Adrenal gland (tissue), 12 donors: ENCODE measurements around the gene SLC41A2. TPM values are rescaled to one million over a fixed set of nuclear protein-coding genes. Genes with fewer than 3 reads are reported as not detected.
A peak's percentile ranks its signal among the peaks of the same experiment; 100 is the strongest.

Experiments
- DNase-seq, 7 donors: peaks; one replicate each; pipeline ENCODE4 v3.0.0-alpha.2; 2019 to 2020
- H3K27ac ChIP-seq, 5 donors: fragments of 200-600 bp; sonication (generic) in 4 of 5; 1 replicate in 3 of 5; 2 replicates in 2 of 5; pipeline versions ENCODE4 v1.5.1 to v1.8.0; 2016 to 2020; ENCODE audit warnings: mild to moderate bottlenecking in 1 of 5
- H3K27me3 ChIP-seq: fragments of 200-600 bp; 2 replicates; pipeline ENCODE4 v1.8.0; 2021
- H3K36me3 ChIP-seq, 2 donors: fragments of 200-600 bp; replicated peaks in 1 of 2; 1 replicate in 1 of 2; 2 replicates in 1 of 2; pipeline versions ENCODE4 v1.5.1 to v1.8.0; 2018 to 2022
- H3K4me1 ChIP-seq, 2 donors: fragments of 200-600 bp; replicated peaks in 1 of 2; 1 replicate in 1 of 2; 2 replicates in 1 of 2; pipeline versions ENCODE4 v1.5.1 to v1.8.0; 2018 to 2021
- H3K4me3 ChIP-seq, 4 donors: fragments of 200-600 bp; sonication (generic) in 3 of 4; one replicate each; pipeline ENCODE4 v1.5.1; 2016 to 2018
- H3K9me3 ChIP-seq, 3 donors: fragments of 200-600 bp; sonication (generic) in 1 of 3; replicated peaks in 1 of 3; 1 replicate in 2 of 3; 2 replicates in 1 of 3; pipeline versions ENCODE4 v1.5.1 to v1.8.0; 2016 to 2021
- CTCF ChIP-seq, 6 experiments: fragments of 450-650 bp in 4 of 6; fragments of 200-600 bp in 2 of 6; sonication (generic) in 1 of 6; IDR thresholded peaks; 1 replicate in 5 of 6; 2 replicates in 1 of 6; pipeline versions ENCODE4 v1.5.1 to v1.8.0; 2016 to 2021; ENCODE audit warnings: antibody characterized with exemption in 6 of 6, mild to moderate bottlenecking in 2 of 6, moderate library complexity in 1 of 6
- POLR2A ChIP-seq, 2 donors: fragments of 450-650 bp; IDR thresholded peaks; one replicate each; pipeline ENCODE4 v1.6.1; 2017; ENCODE audit warnings: antibody characterized with exemption in 2 of 2, mild to moderate bottlenecking in 2 of 2, moderate library complexity in 1 of 2
- WGBS, 4 donors: extraction: QIAGEN DNeasy Blood & Tissue Kit in 2 of 4; methylation state at CpG; one replicate each; pipeline versions ENCODE4 v1.1.5 to v1.1.7; 2013 to 2017; 5-methylcytosine and 5-hydroxymethylcytosine counted together
- intact Hi-C, 2 donors: fragments of 100-400 bp; cut with DNase I; formaldehyde crosslinking; loops; one replicate each; pipeline versions ENCODE4 v1.14.1 to v1.15.0; 2022 to 2023
- polyA plus RNA-seq, 3 donors: library from polyadenylated mRNA; stranded (reverse); fragments of 200-250 nt in 2 of 3; fragments of 350-450 nt in 1 of 3; fragmentation: Illumina TruSeq in 1 of 3; extraction: RNeasy Lipid Tissue Mini Kit (QIAGEN cat#74804) in 1 of 3; gene quantifications; one replicate each; pipeline ENCODE4 v1.2.3, GENCODE V29; 2013 to 2014
- total RNA-seq, 9 donors: library from RNA; depleted of rRNA in 4 of 9; stranded (reverse); fragments of >200 nt in 4 of 9; fragments of 120-200 nt in 1 of 9; fragmentation: NEBNext Ultra II Directional in 1 of 9; extraction: Animal tissue kit (Norgen Biotek cat#: 25700) in 1 of 9; gene quantifications; one replicate each; pipeline versions ENCODE4 v1.1.0 to v1.2.4, GENCODE V29; 2013 to 2023
- donor health status: healthy with polysubstance abuse.
- donor health status: Bipolar disorder and iron deficiency.
- donor health status: DM: yes; HTN: yes; CAD: no.
- donor health status: DM: no; HTN: no; CAD: no.
- donor health status: DM: no; HTN: no; CAD: no.
- donor health status: DM: yes; HTN: yes; CAD: no.

The SLC41A2 gene
- total and polyA plus RNA-seq, 12 donors: 3.0 to 54.7 (median 35.4) TPM

- H3K9me3 ChIP-seq: no peaks in the 10 kb centered on the region
- H3K4me1 ChIP-seq: peaks cover 8 to 9% of the 10 kb centered on the region in 2 donors
- H3K27ac ChIP-seq: no peak overlapping the region
- intact Hi-C loops: no loop called here
- WGBS, 4 donors: 76 to 78% (median 77%) methylated on average over 8 of the region's 8 CpGs
- no peaks in the 10 kb centered on the region for H3K27me3 ChIP-seq
- no peak for TF ChIP-seq CTCF (IDR thresholded peaks at IDR 0.05)
- no peak for TF ChIP-seq POLR2A (IDR thresholded peaks at IDR 0.05)
- no peaks in the 10 kb centered on the region for H3K36me3 ChIP-seq
- H3K4me3 ChIP-seq: no peak overlapping the region
- no peak for DNase-seq
Observed at GRCh38 chr12:104964167-104964855, 6.2 kb upstream of the SLC41A2 start.

DNA sequence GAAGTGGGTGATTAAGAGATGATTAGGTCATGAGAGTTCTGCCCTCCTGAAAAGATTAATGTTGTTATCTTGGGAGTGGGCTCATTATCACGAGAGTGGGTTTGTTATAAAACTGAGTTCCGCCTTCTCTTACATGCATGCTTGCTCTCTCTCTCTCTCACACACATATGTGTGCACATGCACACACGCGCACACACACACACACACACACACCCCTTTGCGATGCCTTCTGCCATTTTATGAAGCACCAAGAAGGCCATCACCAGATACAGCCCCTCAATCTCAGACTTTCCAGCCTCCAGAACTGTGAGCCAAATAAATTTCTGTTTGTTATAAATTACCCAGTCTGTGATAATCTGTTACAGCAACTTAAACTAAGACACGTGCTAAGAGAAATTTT, 5.7 kb upstream of the SLC41A2 start:
- intact Hi-C loops: no loop called here
- 57 to 84% (median 76%) methylated on average over 6 of the region's 6 CpGs for WGBS, 4 donors
- Histone ChIP-seq H3K36me3 (no peaks in the 10 kb centered on the region), H3K4me1 (peaks cover 14% of the 10 kb centered on the region in 2 donors), H3K9me3 (no peaks in the 10 kb centered on the region), H3K27ac (no peak overlapping the region), H3K27me3 (no peaks in the 10 kb centered on the region), H3K4me3 (no peak overlapping the region)
- no peak for DNase-seq
- no peak for TF ChIP-seq POLR2A (IDR thresholded peaks at IDR 0.05)
- no peak for TF ChIP-seq CTCF (IDR thresholded peaks at IDR 0.05)

- Histone ChIP-seq H3K4me3 (no peak overlapping the region), H3K27ac (peak overlapping the region in 3 of 5 donors; percentile 81 to 93 (median 89)), H3K27me3 (no peaks in the 10 kb centered on the region), H3K4me1 (peaks cover 14 to 21% of the 10 kb centered on the region in 2 donors), H3K9me3 (no peaks in the 10 kb centered on the region), H3K36me3 (no peaks in the 10 kb centered on the region)
- TF ChIP-seq POLR2A (IDR thresholded peaks at IDR 0.05): no peak
- TF ChIP-seq CTCF (IDR thresholded peaks at IDR 0.05): no peak
- WGBS, 4 donors: 92 to 98% (median 95%) methylated on average over 4 of the region's 4 CpGs
- DNase-seq: no peak
- intact Hi-C loops: no loop called here
Observed at GRCh38 chr12:104960464-104960863, 2.4 kb upstream of the SLC41A2 start.

GRCh38 chr12:104959335-104959841, 1.3 kb upstream of the SLC41A2 start:
- Histone ChIP-seq H3K27ac (peak overlapping the region; percentile 51 to 98 (median 89)), H3K9me3 (no peaks in the 10 kb centered on the region), H3K27me3 (no peaks in the 10 kb centered on the region), H3K36me3 (no peaks in the 10 kb centered on the region), H3K4me1 (peaks cover 14 to 21% of the 10 kb centered on the region in 2 donors), H3K4me3 (peak overlapping the region in 1 of 4 donors; percentile 97)
- peak in 3 of 7 donors; percentile 29 to 55 (median 48) for DNase-seq
- intact Hi-C loops: no loop called here
- 12 to 38% (median 30%) methylated on average over 2 of the region's 2 CpGs for WGBS, 4 donors
- TF ChIP-seq POLR2A (IDR thresholded peaks at IDR 0.05) (no peak), CTCF (IDR thresholded peaks at IDR 0.05) (no peak)
